NCI-H1417 (cell line): ENCODE data around the gene RAI14.
A peak's percentile ranks its signal among the peaks of the same experiment; 100 is the strongest.

Source experiments
- DNase-seq, 3 experiments: peaks; one replicate each; lab custom pipeline; 2025; lab: John Stamatoyannopoulos, UW

RAI14 gene

GRCh38 chr5:34648039-34648839 lies 7.9 kb upstream of the RAI14 start:
- no peak for DNase-seq

DNA sequence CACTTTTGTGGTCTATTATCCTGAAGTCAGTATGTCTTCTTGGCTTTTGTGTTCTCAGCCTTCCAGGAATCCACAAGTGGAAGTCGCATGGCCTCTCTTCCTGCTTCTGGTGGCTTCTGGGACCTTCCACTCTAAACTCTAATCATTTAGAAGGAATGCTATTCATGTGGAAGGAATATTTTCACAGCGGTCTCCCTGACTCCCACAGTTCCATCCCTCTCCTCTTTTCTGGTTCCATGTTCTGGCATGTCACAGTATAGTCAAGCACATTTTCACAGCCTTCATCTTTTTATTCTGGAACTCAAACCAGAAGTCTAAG lies 7.3 kb upstream of the RAI14 start:
- no peak for DNase-seq

DNA sequence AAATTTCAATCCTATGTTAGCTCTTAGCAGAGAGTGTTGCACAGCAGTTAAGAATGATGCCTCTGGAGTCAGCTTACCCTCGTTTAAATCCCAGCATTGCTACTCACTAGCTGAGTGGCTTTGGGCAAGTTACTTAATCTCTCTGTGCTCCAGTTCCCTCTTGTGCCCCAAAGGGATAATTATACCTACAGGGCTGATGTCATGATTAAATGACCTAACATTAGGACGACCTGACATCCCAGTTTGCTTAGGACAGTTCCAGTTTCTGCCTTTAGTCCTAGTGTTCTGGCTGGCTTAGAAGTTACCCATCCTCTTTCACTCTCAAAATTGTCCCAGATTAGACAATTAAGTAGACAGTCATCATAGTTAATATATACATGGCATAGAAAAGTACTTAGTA lies 4.3 kb upstream of the RAI14 start:
- DNase-seq = no peak

DNA sequence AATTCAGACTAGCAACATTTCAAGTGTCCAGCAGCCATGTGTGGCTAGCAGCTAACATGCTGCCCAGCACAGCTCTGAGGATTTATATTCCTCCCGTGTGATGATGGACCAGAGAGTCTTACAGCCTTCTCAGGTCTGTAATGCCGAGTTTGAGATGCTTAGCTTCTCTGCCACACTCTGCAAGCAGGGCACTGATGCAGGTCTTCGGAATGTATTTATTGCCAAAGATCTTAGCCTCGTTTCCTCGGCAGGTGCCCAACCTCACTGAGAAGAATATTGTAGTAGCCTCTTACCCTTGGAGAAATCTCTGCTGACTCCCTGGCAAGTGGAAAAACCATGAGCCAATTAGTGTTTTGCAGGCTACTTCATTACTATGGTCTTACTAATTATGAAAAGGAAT lies 3.7 kb upstream of the RAI14 start:
- DNase-seq = no peak

DNA sequence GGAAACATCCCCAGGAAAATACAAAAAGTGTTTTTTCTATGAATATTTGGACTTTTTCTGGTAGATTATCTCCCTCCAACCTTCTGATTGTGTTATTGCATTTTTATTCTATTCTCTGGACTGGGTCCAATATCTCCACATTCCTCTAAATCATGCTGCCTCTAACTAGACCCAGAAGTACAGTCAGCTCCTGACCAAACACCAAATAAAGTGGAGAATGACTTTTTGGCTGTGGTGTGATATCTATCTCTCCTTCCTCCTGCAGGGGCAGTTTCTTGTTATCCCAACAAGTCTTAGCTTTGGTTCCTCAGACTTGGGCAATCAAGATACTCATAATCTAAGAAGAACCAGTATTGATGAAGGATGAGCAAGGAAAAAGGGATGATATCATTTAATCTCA lies 3.2 kb upstream of the RAI14 start:
- no peak for DNase-seq

GRCh38 chr5:34653708-34654107 lies 2.4 kb upstream of the RAI14 start:
- DNase-seq = no peak

- peak in 2 of 3 experiments; percentile 62 to 72 for DNase-seq
Observed at GRCh38 chr5:34655354-34655991, 655 bp upstream of the RAI14 start.

GRCh38 chr5:34656700-34657273 lies 659 bp downstream of the RAI14 start:
- DNase-seq = peak in 2 of 3 experiments; percentile 72 to 76

DNA sequence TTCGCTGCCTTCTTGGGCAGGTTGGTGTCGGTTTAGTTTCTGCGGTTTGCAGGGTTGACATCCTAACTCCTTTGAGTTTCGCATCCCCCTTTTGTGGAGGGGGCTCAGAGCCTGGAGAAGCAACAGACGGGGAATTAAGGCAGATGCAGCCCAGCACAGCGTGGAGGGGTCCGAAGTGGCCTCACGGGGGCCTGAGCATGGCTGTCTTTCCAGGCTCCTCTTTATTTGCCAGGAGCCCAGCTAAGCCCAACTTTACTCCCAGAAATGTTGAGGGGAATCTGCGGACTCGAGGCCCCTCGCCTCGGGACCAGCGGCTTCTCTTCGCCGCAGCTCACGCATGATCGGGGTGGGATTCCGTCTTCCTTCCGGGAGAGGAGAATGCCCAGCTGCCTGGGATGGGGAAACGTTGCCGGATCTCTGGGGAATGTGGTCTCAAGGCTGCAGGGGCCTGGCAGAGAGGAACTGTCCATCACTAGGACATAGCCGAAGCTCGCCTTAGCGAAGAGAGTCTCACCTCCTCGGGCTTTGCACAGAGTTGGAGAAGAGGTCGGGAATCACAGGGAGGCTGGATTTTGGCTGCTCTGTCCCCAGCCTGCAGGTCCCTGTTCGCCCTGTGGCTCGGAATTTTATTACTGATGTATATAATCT lies 1.3 kb downstream of the RAI14 start:
- DNase-seq = peak in 2 of 3 experiments; percentile 59 to 68

GRCh38 chr5:34657988-34658387 lies 1.9 kb downstream of the RAI14 start:
- peak in 1 of 3 experiments; percentile 63 for DNase-seq

- DNase-seq = no peak
Observed at GRCh38 chr5:34659168-34659567, 3.0 kb downstream of the RAI14 start.

DNA sequence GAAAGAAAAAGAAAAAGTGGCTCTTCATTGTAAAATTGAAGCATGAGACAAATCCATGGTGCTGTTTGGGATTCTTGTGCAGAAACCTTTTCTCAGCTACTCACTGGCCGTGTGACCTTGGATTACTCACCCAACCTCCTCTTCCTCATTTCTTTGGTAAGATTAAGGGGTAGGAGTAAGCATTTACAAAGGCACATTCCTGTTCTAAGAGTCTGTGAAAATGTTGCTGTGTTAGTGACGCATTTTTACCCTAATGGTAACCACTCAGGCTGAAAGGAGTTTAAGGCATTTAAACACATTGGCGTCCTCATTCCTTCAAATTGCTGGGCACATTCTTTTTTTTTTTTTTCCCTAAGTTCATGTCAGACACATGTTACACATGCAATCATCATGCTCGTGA lies 4.3 kb downstream of the RAI14 start:
- DNase-seq = no peak

DNA sequence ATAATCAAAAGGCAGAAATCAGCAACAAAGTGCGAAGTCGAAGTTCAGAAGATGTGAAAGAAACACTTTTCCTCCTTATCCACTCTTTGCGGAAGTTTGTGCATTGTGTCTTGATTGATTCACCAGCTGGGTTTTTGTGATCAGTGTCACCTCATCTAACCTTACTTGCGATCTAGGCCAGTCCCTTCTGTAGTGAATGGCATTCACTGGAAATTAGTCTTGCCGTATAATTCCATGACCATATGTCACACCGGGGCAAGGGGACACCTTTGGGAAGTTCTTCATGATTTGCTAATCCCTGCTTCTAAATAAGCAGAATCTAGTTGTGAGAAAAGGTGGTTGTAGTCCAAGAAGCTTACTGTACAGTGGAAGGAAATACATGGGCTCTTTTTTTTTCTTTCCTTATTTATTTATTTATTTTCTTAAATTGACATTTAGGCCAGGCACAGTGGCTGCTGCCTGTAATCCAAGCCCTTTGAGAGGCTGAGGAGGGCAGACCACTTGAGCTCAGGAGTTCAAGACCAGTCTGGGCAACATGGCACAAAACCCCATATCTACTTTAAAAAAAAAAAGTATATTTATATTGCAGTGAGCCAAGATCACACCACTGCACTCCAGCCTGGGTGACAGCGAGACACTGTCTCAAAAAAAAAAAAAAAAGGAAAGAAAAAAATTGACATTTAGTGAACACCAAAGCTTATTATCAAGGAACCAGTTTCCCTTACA lies 7.8 kb downstream of the RAI14 start:
- no peak for DNase-seq

- DNase-seq = no peak
Observed at GRCh38 chr5:34666392-34667080, 10.4 kb downstream of the RAI14 start.

DNA sequence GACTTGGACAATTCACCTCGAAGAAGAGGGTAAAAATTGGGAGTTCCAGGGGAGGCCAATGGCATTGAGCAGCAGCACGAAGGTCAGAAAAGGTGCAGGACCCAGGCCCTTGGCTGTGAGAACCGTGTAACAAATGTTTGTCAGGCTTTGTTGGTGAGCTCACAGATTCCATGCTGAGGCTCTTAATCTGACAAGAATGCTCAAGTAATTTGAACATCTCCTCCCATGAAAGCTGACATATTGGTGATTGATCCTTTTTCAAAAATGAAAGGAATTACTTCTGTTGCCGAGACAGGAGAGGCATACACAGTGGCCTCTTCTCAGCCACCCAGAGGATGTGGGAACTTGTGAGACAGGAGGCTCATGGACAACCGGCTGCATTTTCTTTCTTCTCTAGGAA lies 11.6 kb downstream of the RAI14 start:
- no peak for DNase-seq

DNA sequence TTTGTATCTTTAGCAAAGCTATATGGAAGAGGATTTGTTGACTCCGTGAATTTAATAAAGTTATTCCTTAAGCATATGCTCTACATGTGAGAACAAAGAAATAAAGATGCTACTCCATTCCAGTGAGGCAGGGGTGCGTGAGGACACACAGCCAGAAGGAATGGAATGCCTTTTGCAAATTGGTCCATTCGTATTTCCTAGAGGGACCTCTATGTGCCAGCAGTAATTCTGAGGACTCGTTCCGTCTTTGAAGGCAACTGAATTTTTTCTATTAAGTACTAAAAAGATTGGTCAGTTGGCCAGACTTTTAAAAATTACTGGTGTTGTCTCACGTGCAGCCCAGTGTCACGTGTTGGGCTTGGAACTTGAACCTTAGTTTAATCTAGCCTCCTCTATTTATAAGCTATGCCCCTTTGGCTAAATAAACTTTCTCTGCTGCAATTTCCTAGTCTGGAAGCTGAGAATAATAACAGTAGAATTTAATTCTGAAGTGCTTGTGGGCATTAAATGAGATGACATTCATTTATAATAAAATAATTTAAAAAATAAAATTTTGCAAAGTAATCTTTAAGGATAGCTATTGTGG lies 13.9 kb downstream of the RAI14 start:
- DNase-seq = no peak

GRCh38 chr5:34672196-34672595 lies 16.1 kb downstream of the RAI14 start:
- no peak for DNase-seq

DNA sequence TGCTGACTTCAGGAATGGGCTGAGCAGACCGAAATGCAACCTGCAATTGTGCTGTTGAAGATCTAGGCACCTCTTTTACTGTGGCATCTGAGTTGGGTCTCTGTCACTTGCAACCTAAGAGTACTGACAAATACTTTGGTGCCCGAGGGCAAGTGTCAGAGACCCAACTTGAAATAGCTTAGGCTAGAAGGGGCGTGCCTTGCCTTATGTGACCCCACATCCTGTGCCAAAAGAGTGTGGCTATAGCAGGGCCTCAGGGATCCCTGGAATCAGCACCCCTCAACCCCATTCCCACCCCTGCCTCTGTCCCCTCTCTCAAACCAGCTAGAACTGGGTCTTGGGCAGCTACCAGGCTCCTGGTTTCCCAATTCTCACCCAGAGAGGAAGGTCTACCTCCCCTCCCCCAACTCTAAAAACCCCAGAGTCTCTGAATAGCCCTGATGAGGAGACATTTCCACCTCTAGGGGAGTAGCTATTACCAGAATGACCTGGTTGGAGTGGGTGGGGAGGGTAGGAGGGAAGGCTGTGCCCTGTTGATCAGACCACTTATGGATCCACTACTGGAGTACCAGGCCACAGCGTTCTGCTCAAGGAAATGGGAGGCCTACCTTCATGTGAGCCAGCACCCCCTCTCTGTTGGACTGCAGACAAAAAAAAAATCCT lies 17.5 kb downstream of the RAI14 start:
- no peak for DNase-seq

DNA sequence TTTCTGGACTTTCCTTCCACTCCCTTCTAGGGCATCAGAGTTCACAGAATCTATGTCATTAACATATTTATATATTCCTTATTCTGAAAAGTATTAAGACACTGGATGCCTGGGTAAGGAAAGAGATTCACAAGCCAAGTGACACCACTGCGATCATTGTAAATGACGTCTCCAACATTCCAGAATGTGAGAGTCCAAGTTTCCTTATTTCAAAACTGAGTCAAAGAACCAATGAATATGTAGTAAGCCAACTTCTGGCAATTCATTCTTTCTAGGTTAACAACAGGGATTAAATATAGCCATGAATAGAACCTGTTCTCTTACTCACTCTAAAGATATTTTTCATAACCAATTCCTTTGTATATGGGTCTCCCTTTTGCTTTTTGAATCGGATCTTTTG lies 18.1 kb downstream of the RAI14 start:
- DNase-seq = no peak

DNA sequence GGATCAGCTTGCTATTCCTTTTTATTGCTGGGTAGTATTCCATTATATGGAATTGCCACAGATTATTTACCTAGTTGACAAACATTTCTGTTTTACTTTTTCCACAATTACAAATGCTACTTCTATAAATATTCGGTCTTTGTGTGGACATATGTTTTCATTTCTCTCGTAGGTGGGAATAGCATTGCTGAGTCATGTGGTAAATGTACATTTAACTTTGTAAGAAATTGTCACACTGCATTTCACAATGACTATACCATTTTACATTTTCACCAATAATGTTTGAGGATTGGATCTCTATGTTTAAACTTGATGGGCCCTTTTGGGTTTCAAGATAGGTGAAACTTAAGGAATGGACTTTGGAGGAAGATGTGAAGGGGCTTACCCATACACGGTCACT lies 19.7 kb downstream of the RAI14 start:
- no peak for DNase-seq

DNA sequence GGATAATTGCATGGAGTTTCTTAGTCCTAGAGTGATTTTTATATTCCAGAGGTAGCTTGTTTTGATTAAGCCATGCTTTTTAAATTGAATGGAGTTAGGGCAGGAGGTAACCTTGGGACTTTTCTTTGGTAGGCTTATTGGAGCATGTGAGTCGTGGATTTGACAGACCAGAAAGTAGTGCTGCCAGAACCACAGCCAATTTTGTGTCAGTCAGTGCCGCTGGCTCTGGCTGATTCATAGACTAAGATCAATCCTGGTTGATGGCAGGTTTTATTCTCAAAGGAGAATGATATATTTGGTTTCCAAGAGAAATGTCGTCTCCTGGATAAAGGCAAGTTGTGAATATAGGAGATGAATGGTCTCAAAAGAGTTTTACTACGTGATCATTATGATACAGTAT lies 20.3 kb downstream of the RAI14 start:
- DNase-seq = no peak
